ENCODE results near the gene PEBP1.

DNA sequence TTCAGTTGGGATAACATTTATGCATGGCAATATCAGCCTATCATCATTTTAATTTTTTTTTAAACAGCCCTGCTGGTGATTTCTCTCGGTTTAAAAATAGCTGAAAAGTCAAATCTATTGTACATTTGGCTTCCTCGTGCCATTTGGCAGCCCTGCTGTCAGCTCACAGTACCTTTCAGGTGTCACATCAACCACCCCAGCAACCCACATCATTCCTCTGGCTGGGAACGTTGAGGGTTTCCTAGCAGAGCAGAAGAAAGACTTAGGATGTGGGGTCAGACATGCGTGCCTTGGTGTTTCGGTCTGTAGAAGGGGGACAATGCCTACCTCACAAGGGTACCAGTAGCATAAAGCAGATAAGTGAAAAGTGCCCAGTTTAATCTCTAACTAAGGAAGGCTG is 15.8 kb downstream of the PEBP1 start:
- TF ChIP-seq TAF1 (IDR thresholded peaks at IDR 0.05; ENCODE audit: low read depth, low read length) (no peak), POLR2A (IDR thresholded peaks at IDR 0.05; ENCODE audit: low read depth, low read length) (no peak), SPI1 (IDR thresholded peaks at IDR 0.05; ENCODE audit: low read depth, low read length) (no peak), POLR2AphosphoS5 (IDR thresholded peaks at IDR 0.05; ENCODE audit: low read depth, low read length) (no peak), POU2F2 (IDR thresholded peaks at IDR 0.05; ENCODE audit: low read depth, low read length) (no peak)

Measured in GM12891 (cell line).